HEK293 (cell line): ENCODE measurements around the gene FOXO3.
A peak's percentile ranks its signal among the peaks of the same experiment; 100 is the strongest.

ENCODE experiments used
- CTCF ChIA-PET: fragments of 350-600 bp; formaldehyde crosslinking; extraction: SDS; loops from one replicate; lab custom pipeline; 2021; ENCODE audit warnings: antibody characterized with exemption; lab: Yijun Ruan, JAX
- POLR2A ChIA-PET: fragments of 300-600 bp; formaldehyde crosslinking; extraction: SDS; loops from one replicate; lab custom pipeline; 2020; ENCODE audit warnings: antibody characterized with exemption, inconsistent platforms; lab: Yijun Ruan, JAX
- H3K27ac ChIP-seq: fragments of 200-500 bp; sonication (Bioruptor generic); 2 replicates; pipeline ENCODE4 v1.5.1; 2014; ENCODE audit warnings: low read depth, low read length, control low read depth, inconsistent platforms; ENCODE audit errors: extremely low read depth
- H3K36me3 ChIP-seq, 2 experiments: fragments of 200-500 bp in 1 of 2; sonication (Bioruptor generic) in 1 of 2; 1 replicate in 1 of 2; 2 replicates in 1 of 2; pipeline ENCODE4 v1.5.1; 2014 to 2017; ENCODE audit warnings: inconsistent platforms in 2 of 2, low read length in 2 of 2; ENCODE audit not compliant: control insufficient read depth in 2 of 2, insufficient read depth in 1 of 2
- H3K4me1 ChIP-seq: fragments of 200-500 bp; sonication (Bioruptor generic); 2 replicates; pipeline ENCODE4 v1.5.1; 2014; ENCODE audit warnings: mild to moderate bottlenecking, low read length, inconsistent platforms; ENCODE audit not compliant: control insufficient read depth, insufficient read depth
- H3K4me3 ChIP-seq: 2 replicates; pipeline ENCODE4 v1.5.1; 2011; ENCODE audit warnings: low read depth, mild to moderate bottlenecking, control low read depth, low read length, moderate library complexity
- H3K9me3 ChIP-seq: fragments of 200-500 bp; sonication (Bioruptor generic); 2 replicates; pipeline ENCODE4 v1.5.1; 2014; ENCODE audit warnings: low read depth, low read length, inconsistent platforms; ENCODE audit not compliant: control insufficient read depth, insufficient read depth
- GFI1B ChIP-seq: fragments of 450-650 bp; formaldehyde crosslinking; IDR thresholded peaks from 2 replicates; pipeline ENCODE4 v1.5.1; 2016; ENCODE audit warnings: missing biosample characterization, missing genetic modification characterization
- REPIN1 ChIP-seq: fragments of 450-650 bp; formaldehyde crosslinking; IDR thresholded peaks from 2 replicates; pipeline ENCODE4 v1.5.1; 2017; ENCODE audit warnings: missing biosample characterization, missing genetic modification characterization, low read depth
- TRIM28 ChIP-seq: IDR thresholded peaks from 2 replicates; pipeline ENCODE4 v1.6.1; 2011; ENCODE audit warnings: low read length, control low read depth, borderline replicate concordance
- YY1 ChIP-seq: fragments of 450-650 bp; formaldehyde crosslinking; IDR thresholded peaks from 2 replicates; pipeline ENCODE4 v1.5.1; 2018; ENCODE audit warnings: missing biosample characterization, missing genetic modification characterization
- YY2 ChIP-seq: fragments of 450-650 bp; formaldehyde crosslinking; IDR thresholded peaks from 2 replicates; pipeline ENCODE4 v1.5.1; 2016; ENCODE audit warnings: missing biosample characterization, missing genetic modification characterization
- ZBTB21 ChIP-seq: fragments of 450-650 bp; formaldehyde crosslinking; IDR thresholded peaks from 2 replicates; pipeline ENCODE4 v1.5.1; 2017; ENCODE audit warnings: missing biosample characterization, missing genetic modification characterization
- ZNF132 ChIP-seq: fragments of 450-650 bp; formaldehyde crosslinking; IDR thresholded peaks from 2 replicates; pipeline ENCODE4 v1.5.1; 2017; ENCODE audit warnings: missing biosample characterization, missing genetic modification characterization, borderline replicate concordance
- ZNF146 ChIP-seq: fragments of 450-650 bp; formaldehyde crosslinking; IDR thresholded peaks from 2 replicates; pipeline ENCODE4 v1.5.1; 2016; ENCODE audit warnings: missing biosample characterization, missing genetic modification characterization
- ZNF155 ChIP-seq: fragments of 450-650 bp; formaldehyde crosslinking; IDR thresholded peaks from 2 replicates; pipeline ENCODE4 v1.5.1; 2016; ENCODE audit warnings: missing biosample characterization, missing genetic modification characterization
- ZNF223 ChIP-seq: fragments of 450-650 bp; formaldehyde crosslinking; IDR thresholded peaks from 2 replicates; pipeline ENCODE4 v1.5.1; 2016; ENCODE audit warnings: missing biosample characterization, missing genetic modification characterization
- ZNF274 ChIP-seq, 2 experiments: fragments of 200-500 bp in 1 of 2; fragments of 450-650 bp in 1 of 2; sonication (Bioruptor generic) in 1 of 2; formaldehyde crosslinking in 1 of 2; IDR thresholded peaks; 2 replicates each; pipeline versions ENCODE4 v1.5.1 to v1.6.1; 2014 to 2016; ENCODE audit warnings: borderline replicate concordance in 1 of 2, inconsistent platforms in 1 of 2, low read length in 1 of 2, missing biosample characterization in 1 of 2, missing genetic modification characterization in 1 of 2
- ZNF350 ChIP-seq: fragments of 450-650 bp; formaldehyde crosslinking; IDR thresholded peaks from 2 replicates; pipeline ENCODE4 v1.5.0; 2017; ENCODE audit warnings: missing biosample characterization, mild to moderate bottlenecking, missing genetic modification characterization
- ZNF366 ChIP-seq: fragments of 450-650 bp; formaldehyde crosslinking; conservative IDR thresholded peaks from 2 replicates; pipeline ENCODE4 v1.5.1; 2016; ENCODE audit warnings: missing biosample characterization, missing genetic modification characterization
- ZNF423 ChIP-seq: fragments of 450-650 bp; formaldehyde crosslinking; IDR thresholded peaks from 2 replicates; pipeline ENCODE4 v1.5.1; 2016; ENCODE audit warnings: missing biosample characterization, missing genetic modification characterization
- ZNF473 ChIP-seq: fragments of 450-650 bp; formaldehyde crosslinking; IDR thresholded peaks from 2 replicates; pipeline ENCODE4 v1.5.1; 2017; ENCODE audit warnings: missing biosample characterization, missing genetic modification characterization
- ZNF501 ChIP-seq: fragments of 450-650 bp; formaldehyde crosslinking; IDR thresholded peaks from 2 replicates; pipeline ENCODE4 v1.5.1; 2016; ENCODE audit warnings: missing biosample characterization, missing genetic modification characterization
- ZNF548 ChIP-seq: fragments of 450-650 bp; formaldehyde crosslinking; IDR thresholded peaks from 2 replicates; pipeline ENCODE4 v1.5.1; 2016; ENCODE audit warnings: missing biosample characterization, missing genetic modification characterization
- ZNF585B ChIP-seq: fragments of 450-650 bp; formaldehyde crosslinking; IDR thresholded peaks from 2 replicates; pipeline ENCODE4 v1.5.1; 2016; ENCODE audit warnings: missing biosample characterization, missing genetic modification characterization
- ZNF610 ChIP-seq: fragments of 450-650 bp; formaldehyde crosslinking; IDR thresholded peaks from 2 replicates; pipeline ENCODE4 v1.5.1; 2016; ENCODE audit warnings: missing biosample characterization, missing genetic modification characterization, borderline replicate concordance
- ZNF658 ChIP-seq: fragments of 450-650 bp; formaldehyde crosslinking; IDR thresholded peaks from 2 replicates; pipeline ENCODE4; 2016; ENCODE audit warnings: missing biosample characterization, missing genetic modification characterization
- TF ChIP-seq, protein P1 (sequence below): fragments of 450-650 bp; formaldehyde crosslinking; IDR thresholded peaks from 2 replicates; pipeline ENCODE4 v1.5.1; 2016; ENCODE audit warnings: missing biosample characterization, missing genetic modification characterization
- TF ChIP-seq, protein P2 (sequence below): fragments of 450-650 bp; formaldehyde crosslinking; IDR thresholded peaks from 2 replicates; pipeline ENCODE4 v1.5.1; 2016; ENCODE audit warnings: missing biosample characterization, missing genetic modification characterization, borderline replicate concordance
- TF ChIP-seq, protein P3 (sequence below): fragments of 450-650 bp; formaldehyde crosslinking; IDR thresholded peaks from 2 replicates; pipeline ENCODE4 v1.5.1; 2016; ENCODE audit warnings: missing biosample characterization, missing genetic modification characterization
- TF ChIP-seq, protein P4 (sequence below): fragments of 450-650 bp; IDR thresholded peaks from 2 replicates; pipeline ENCODE4 v1.5.1; 2018; ENCODE audit warnings: missing biosample characterization, missing genetic modification characterization

The FOXO3 gene

DNA sequence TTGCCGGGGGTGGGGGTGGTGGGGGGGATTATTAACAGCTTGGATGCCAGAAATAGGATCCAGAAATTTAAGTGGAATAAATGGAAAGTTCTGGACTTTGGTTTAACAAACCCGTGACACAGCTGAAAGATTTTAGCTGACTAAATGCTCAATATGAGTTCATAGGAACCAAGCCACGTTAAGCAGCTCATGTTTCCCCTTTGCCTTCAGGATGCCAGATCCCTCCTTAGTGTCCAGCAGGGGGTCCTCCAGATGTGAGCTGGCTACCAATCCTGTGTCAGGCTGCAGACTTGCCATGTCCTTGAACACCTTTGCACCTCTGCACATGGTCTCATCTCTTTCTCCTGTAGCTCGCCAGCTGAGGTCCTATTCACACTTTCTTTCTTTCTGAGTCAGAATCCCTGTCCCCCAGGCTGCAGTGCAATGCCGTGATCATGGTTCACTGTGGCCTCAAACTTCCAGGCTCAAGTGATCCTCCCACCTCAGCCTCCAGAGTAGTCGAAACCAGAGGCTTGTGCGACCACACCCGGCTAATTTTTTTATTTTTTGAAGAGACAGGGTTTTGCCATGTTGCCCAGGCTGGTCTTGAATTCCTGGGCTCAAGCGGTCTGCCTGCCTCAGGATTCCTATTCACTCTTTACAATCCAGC is 154.2 kb downstream of the FOXO3 start:
- Histone ChIP-seq H3K4me1 (peaks cover 5% of the 10 kb centered on the region; the same call in 1 of the 2 replicates), H3K36me3 (no peaks in the 10 kb centered on the region), H3K4me3 (no peak overlapping the region), H3K9me3 (no peaks in the 10 kb centered on the region), H3K27ac (no peak overlapping the region)
- ChIA-PET POLR2A (interaction anchor here (0.6 to 0.7 kb wide), 2 partner anchors 97 to 156 kb away, joined by 4 to 6 read pairs; no protein-coding TSS in a partner anchor), CTCF (interaction anchor here (1.0 to 1.2 kb wide), 5 partner anchors 9 to 69 kb away, joined by 3 to 5 read pairs (median 3); no protein-coding TSS in a partner anchor)
- TF ChIP-seq ZNF610 (tag by site-specific recombination) (no peak), ZNF423 (no peak), ZNF223 (no peak), ZNF658 (tag by site-specific recombination) (no peak), ZNF473 (tag by site-specific recombination) (no peak), ZNF366 (tag by site-specific recombination) (no peak), YY2 (tag by site-specific recombination) (no peak), ZNF350 (no peak), ZBTB21 (no peak), REPIN1 (no peak), GFI1B (tag by site-specific recombination) (no peak), ZNF274 (IDR thresholded peaks at IDR 0.05; ENCODE audit: low read length) (no peak), ZNF274 (tag by site-specific recombination; IDR thresholded peaks at IDR 0.05; ENCODE audit: borderline replicate concordance) (no peak), YY1 (tag by site-specific recombination) (no peak), ZNF132 (tag by site-specific recombination) (no peak), ZNF585B (no peak)
- TF ChIP-seq, protein P1, sequence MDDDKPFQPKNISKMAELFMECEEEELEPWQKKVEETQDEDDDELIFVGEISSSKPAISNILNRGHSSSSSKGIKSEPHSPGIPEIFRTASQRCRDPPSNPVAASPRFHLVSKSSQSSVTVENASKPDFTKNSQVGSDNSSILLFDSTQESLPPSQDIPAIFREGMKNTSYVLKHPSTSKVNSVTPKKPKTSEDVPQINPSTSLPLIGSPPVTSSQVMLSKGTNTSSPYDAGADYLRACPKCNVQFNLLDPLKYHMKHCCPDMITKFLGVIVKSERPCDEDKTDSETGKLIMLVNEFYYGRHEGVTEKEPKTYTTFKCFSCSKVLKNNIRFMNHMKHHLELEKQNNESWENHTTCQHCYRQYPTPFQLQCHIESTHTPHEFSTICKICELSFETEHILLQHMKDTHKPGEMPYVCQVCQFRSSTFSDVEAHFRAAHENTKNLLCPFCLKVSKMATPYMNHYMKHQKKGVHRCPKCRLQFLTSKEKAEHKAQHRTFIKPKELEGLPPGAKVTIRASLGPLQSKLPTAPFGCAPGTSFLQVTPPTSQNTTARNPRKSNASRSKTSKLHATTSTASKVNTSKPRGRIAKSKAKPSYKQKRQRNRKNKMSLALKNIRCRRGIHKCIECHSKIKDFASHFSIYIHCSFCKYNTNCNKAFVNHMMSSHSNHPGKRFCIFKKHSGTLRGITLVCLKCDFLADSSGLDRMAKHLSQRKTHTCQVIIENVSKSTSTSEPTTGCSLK, result no peak

DNA sequence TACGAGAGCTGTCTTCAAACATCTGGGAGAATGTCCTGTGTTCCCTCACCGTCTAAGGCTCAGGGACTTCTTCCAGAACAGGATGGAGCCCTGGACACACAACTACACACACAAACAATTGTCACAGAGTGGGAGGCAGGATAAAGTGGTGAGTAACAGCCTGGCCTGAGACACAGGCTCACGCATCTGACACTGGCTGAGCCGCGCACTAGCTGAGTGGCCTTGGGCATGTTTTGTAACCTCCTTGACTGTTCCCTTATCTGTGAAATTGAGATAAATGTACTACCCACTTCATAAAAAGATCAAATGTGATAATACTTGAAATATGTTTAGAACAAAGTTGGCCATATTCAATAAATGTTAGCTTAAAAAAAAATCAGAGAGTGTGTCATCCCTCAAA is 155.1 kb downstream of the FOXO3 start:
- H3K4me3 ChIP-seq, result no peak overlapping the region
- no peaks in the 10 kb centered on the region for H3K36me3 ChIP-seq
- CTCF ChIA-PET, result interaction anchor here (0.7 kb wide), 1 partner anchor 10 kb away, joined by 3 read pairs; no protein-coding TSS in a partner anchor
- H3K9me3 ChIP-seq, result no peaks in the 10 kb centered on the region
- H3K27ac ChIP-seq, result no peak overlapping the region
- TF ChIP-seq TRIM28, result peak; percentile 84; the same call in 1 of the 2 replicates
- no peak for TF ChIP-seq ZNF155
- TF ChIP-seq ZNF548 (tag by site-specific recombination), result no peak
- TF ChIP-seq, protein P2, sequence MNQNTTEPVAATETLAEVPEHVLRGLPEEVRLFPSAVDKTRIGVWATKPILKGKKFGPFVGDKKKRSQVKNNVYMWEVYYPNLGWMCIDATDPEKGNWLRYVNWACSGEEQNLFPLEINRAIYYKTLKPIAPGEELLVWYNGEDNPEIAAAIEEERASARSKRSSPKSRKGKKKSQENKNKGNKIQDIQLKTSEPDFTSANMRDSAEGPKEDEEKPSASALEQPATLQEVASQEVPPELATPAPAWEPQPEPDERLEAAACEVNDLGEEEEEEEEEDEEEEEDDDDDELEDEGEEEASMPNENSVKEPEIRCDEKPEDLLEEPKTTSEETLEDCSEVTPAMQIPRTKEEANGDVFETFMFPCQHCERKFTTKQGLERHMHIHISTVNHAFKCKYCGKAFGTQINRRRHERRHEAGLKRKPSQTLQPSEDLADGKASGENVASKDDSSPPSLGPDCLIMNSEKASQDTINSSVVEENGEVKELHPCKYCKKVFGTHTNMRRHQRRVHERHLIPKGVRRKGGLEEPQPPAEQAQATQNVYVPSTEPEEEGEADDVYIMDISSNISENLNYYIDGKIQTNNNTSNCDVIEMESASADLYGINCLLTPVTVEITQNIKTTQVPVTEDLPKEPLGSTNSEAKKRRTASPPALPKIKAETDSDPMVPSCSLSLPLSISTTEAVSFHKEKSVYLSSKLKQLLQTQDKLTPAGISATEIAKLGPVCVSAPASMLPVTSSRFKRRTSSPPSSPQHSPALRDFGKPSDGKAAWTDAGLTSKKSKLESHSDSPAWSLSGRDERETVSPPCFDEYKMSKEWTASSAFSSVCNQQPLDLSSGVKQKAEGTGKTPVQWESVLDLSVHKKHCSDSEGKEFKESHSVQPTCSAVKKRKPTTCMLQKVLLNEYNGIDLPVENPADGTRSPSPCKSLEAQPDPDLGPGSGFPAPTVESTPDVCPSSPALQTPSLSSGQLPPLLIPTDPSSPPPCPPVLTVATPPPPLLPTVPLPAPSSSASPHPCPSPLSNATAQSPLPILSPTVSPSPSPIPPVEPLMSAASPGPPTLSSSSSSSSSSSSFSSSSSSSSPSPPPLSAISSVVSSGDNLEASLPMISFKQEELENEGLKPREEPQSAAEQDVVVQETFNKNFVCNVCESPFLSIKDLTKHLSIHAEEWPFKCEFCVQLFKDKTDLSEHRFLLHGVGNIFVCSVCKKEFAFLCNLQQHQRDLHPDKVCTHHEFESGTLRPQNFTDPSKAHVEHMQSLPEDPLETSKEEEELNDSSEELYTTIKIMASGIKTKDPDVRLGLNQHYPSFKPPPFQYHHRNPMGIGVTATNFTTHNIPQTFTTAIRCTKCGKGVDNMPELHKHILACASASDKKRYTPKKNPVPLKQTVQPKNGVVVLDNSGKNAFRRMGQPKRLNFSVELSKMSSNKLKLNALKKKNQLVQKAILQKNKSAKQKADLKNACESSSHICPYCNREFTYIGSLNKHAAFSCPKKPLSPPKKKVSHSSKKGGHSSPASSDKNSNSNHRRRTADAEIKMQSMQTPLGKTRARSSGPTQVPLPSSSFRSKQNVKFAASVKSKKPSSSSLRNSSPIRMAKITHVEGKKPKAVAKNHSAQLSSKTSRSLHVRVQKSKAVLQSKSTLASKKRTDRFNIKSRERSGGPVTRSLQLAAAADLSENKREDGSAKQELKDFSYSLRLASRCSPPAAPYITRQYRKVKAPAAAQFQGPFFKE (tag by site-specific recombination), result no peak
- no peak for TF ChIP-seq ZNF146 (tag by site-specific recombination)
- TF ChIP-seq, protein P3, sequence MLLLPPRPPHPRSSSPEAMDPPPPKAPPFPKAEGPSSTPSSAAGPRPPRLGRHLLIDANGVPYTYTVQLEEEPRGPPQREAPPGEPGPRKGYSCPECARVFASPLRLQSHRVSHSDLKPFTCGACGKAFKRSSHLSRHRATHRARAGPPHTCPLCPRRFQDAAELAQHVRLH (tag by site-specific recombination), result no peak
- TF ChIP-seq ZNF501 (tag by site-specific recombination), result no peak
- TF ChIP-seq, protein P4, sequence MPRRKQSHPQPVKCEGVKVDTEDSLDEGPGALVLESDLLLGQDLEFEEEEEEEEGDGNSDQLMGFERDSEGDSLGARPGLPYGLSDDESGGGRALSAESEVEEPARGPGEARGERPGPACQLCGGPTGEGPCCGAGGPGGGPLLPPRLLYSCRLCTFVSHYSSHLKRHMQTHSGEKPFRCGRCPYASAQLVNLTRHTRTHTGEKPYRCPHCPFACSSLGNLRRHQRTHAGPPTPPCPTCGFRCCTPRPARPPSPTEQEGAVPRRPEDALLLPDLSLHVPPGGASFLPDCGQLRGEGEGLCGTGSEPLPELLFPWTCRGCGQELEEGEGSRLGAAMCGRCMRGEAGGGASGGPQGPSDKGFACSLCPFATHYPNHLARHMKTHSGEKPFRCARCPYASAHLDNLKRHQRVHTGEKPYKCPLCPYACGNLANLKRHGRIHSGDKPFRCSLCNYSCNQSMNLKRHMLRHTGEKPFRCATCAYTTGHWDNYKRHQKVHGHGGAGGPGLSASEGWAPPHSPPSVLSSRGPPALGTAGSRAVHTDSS (tag by site-specific recombination), result no peak
- POLR2A ChIA-PET, result no interaction called here
- H3K4me1 ChIP-seq, result peaks cover 5% of the 10 kb centered on the region; the same call in 1 of the 2 replicates
